SU-DHL-6 (cell line): ENCODE data around the gene CDPF1.

ENCODE experiments used
- H2AFZ ChIP-seq: fragments of 200-600 bp; sonication (generic); 2 replicates; pipeline ENCODE4 v1.6.1; 2014; ENCODE audit warnings: low read depth, mild to moderate bottlenecking, moderate library complexity, mixed read lengths, antibody characterized with exemption, low read length; ENCODE audit not compliant: severe bottlenecking
- H3F3A ChIP-seq: fragments of 200-600 bp; shearing (Covaris generic); 2 replicates; pipeline ENCODE4 v1.6.0; 2016; ENCODE audit warnings: antibody characterized with exemption, mild to moderate bottlenecking; ENCODE audit not compliant: insufficient read depth
- H3K27ac ChIP-seq: fragments of 200-600 bp; sonication (generic); 2 replicates; pipeline ENCODE4 v1.5.1; 2016; ENCODE audit warnings: low read depth, mild to moderate bottlenecking, low read length, moderate library complexity, mixed read lengths
- H3K27me3 ChIP-seq: fragments of 200-600 bp; sonication (generic), shearing (Covaris generic); 2 replicates; pipeline ENCODE4 v1.6.0; 2014; ENCODE audit warnings: mild to moderate bottlenecking, low read length
- H3K36me3 ChIP-seq: fragments of 200-600 bp; sonication (generic); 2 replicates; pipeline ENCODE4 v1.6.1; 2014; ENCODE audit warnings: mild to moderate bottlenecking, low read length, mixed read lengths
- H3K4me2 ChIP-seq: fragments of 300-600, 200-600 bp; shearing (Covaris generic), sonication (generic); 2 replicates; pipeline ENCODE4 v1.6.0; 2014; ENCODE audit warnings: low read length, low read depth, mild to moderate bottlenecking; ENCODE audit not compliant: poor library complexity, severe bottlenecking
- H3K4me3 ChIP-seq: fragments of 200-600 bp; sonication (generic); 2 replicates; pipeline ENCODE4 v1.5.1; 2014; ENCODE audit warnings: antibody characterized with exemption, low read length, mild to moderate bottlenecking, mixed read lengths; ENCODE audit not compliant: insufficient read depth, poor library complexity, severe bottlenecking
- H3K79me2 ChIP-seq: fragments of 200-600 bp; sonication (generic); 2 replicates; pipeline ENCODE4 v1.6.1; 2014; ENCODE audit warnings: mild to moderate bottlenecking, low read length, moderate library complexity; ENCODE audit not compliant: insufficient read depth
- H3K9ac ChIP-seq: fragments of 200-600 bp; sonication (generic); 2 replicates; pipeline ENCODE4 v1.7.0; 2014; ENCODE audit warnings: mild to moderate bottlenecking, low read length
- H3K9me2 ChIP-seq: fragments of 200-600 bp; sonication (generic); replicated peaks from 2 replicates; pipeline ENCODE4 v1.6.1; 2014; ENCODE audit warnings: low read length; ENCODE audit not compliant: insufficient read depth
- H3K9me3 ChIP-seq: fragments of 200-600 bp; sonication (generic); 2 replicates; pipeline ENCODE4 v1.6.1; 2014; ENCODE audit warnings: low read length, mixed read lengths; ENCODE audit not compliant: insufficient read depth
- H4K20me1 ChIP-seq: fragments of 200-600 bp; sonication (generic); 2 replicates; pipeline ENCODE4 v1.6.1; 2014; ENCODE audit warnings: low read depth, mild to moderate bottlenecking, antibody characterized with exemption, low read length, moderate library complexity, mixed read lengths
- CTCF ChIP-seq: fragments of 200-600 bp; sonication (generic); IDR thresholded peaks from one replicate; pipeline ENCODE4 v1.5.1; 2017; ENCODE audit warnings: antibody characterized with exemption, mild to moderate bottlenecking, low read length, moderate library complexity; ENCODE audit not compliant: insufficient read depth, poor library complexity, severe bottlenecking
- EZH2phosphoT487 ChIP-seq: fragments of 200-600 bp; sonication (generic), shearing (Covaris generic); conservative IDR thresholded peaks from 2 replicates; pipeline ENCODE4 v1.6.1; 2018; ENCODE audit warnings: mild to moderate bottlenecking, antibody characterized with exemption, low read length, moderate library complexity, mixed read lengths

CDPF1 gene

DNA sequence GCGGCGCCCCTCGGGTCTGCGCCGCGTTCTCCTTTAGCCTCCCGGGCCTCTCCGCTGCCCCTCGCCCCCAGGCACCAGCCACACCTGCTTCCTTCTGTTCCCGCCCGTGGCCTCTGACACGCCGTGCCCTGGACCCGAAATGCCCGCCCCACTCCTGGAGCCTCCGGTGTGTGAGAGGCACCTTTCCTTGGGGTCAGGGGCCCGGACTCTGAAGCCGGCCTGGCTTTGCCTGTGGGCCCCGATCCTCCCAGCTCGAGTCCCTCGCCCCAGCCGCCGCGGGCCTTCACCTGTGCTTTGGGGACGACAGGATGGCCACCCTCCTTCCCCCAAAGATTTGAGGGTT is 661 bp upstream of the CDPF1 start:
- Histone ChIP-seq H3K9me2 (no peaks in the 10 kb centered on the region), H4K20me1 (no peaks in the 10 kb centered on the region), H2AFZ (peak overlapping the region; percentile 47), H3K4me2 (peak overlapping the region; percentile 53), H3K9me3 (no peaks in the 10 kb centered on the region), H3K27ac (no peak overlapping the region), H3K27me3 (no peaks in the 10 kb centered on the region), H3K9ac (peak overlapping the region; percentile 87), H3K4me3 (peak overlapping the region; percentile 89), H3K79me2 (no peaks in the 10 kb centered on the region; the same call in 1 of the 2 replicates), H3K36me3 (no peaks in the 10 kb centered on the region), H3F3A (0 out of 2 replicates have a peak, but pooled peaks cover 10% of the 10 kb centered on the region)
- TF ChIP-seq EZH2phosphoT487: no peak
- no peak for TF ChIP-seq CTCF

DNA sequence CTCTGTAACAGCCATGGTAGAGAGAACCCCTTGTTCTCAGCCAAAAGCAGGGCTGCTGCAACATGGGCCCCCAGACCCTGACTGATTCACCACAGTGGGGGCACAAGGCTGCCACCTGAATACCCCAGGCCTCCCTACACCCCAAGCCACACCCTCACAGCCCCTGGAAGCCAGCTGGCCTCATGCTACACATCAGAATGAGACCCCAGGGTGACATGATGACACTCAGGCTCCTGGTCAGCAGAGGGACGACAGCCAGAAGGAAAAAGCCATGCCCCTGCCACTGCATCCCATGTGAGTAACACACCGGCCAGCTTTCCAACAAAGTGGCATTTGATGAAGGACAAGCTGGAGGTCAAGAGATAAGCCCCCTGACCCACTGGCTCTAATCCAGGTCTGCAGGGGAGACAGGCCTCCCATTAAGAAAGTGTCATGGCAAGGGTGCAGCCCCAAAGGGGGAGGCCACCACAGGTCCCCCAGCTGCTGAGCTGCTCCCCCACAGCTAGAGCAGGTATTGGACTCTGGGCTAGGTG is 2.6 kb downstream of the CDPF1 start:
- Histone ChIP-seq H3K79me2 (no peaks in the 10 kb centered on the region; the same call in 1 of the 2 replicates), H2AFZ (no peak overlapping the region), H3K36me3 (no peaks in the 10 kb centered on the region), H3K4me3 (no peak overlapping the region), H3K9me2 (no peaks in the 10 kb centered on the region), H3K27me3 (no peaks in the 10 kb centered on the region), H3K27ac (no peak overlapping the region), H3K9ac (no peak overlapping the region), H3K4me2 (no peak overlapping the region), H3F3A (0 out of 2 replicates have a peak, but pooled peaks cover 8% of the 10 kb centered on the region), H4K20me1 (no peaks in the 10 kb centered on the region), H3K9me3 (no peaks in the 10 kb centered on the region)
- no peak for TF ChIP-seq EZH2phosphoT487
- TF ChIP-seq CTCF: no peak

DNA sequence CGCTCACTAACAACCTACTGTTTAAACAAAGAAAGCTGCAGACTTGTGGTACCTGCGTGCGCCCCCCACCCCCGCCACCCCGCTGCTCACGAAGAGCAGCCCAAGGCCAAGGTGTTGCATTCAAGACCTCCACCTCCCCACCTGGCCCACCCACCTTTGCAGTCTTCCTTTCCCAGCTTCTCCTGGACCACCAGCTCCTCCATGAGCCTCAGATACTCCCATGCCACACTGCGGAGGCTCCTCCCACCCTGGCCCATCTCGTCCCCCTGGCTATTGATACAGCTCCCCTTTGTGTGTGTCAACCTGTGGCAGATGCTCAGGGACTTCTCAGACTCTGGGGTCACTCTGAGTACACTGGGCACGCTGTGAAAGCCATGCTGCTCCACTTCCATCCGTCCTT is 3.9 kb downstream of the CDPF1 start:
- Histone ChIP-seq H3K36me3 (no peaks in the 10 kb centered on the region), H3K4me2 (no peak overlapping the region), H3K9ac (no peak overlapping the region), H3K79me2 (no peaks in the 10 kb centered on the region; the same call in 1 of the 2 replicates), H2AFZ (no peak overlapping the region), H3F3A (no peaks in the 10 kb centered on the region), H3K9me3 (no peaks in the 10 kb centered on the region), H3K27me3 (no peaks in the 10 kb centered on the region), H3K27ac (no peak overlapping the region), H3K9me2 (no peaks in the 10 kb centered on the region), H4K20me1 (no peaks in the 10 kb centered on the region), H3K4me3 (no peak overlapping the region)
- no peak for TF ChIP-seq CTCF
- TF ChIP-seq EZH2phosphoT487: no peak
